ENCODE results near the gene CMTM5.

Gene CMTM5

GRCh38 chr14:23401291-23401690 is 24.4 kb downstream of the CMTM5 start:
- H3K36me3 ChIP-seq (ENCODE audit: insufficient read depth, low read length) = no peaks in the 10 kb centered on the region
- H3K9me2 ChIP-seq (replicated peaks; ENCODE audit: low read depth, low read length) = no peaks in the 10 kb centered on the region
- H3K9me3 ChIP-seq (ENCODE audit: insufficient read depth, low read depth, low read length) = no peaks in the 10 kb centered on the region
- no peak overlapping the region for H3K9ac ChIP-seq (ENCODE audit: low read depth, low read length, poor library complexity, severe bottlenecking)
- H4K20me1 ChIP-seq (ENCODE audit: insufficient read depth, low read length, poor library complexity, severe bottlenecking) = no peaks in the 10 kb centered on the region
- no peak overlapping the region for H3K4me3 ChIP-seq (ENCODE audit: low read length, poor library complexity, severe bottlenecking)
- no peaks in the 10 kb centered on the region for H3K79me2 ChIP-seq (ENCODE audit: insufficient read depth, low read length)
- no peaks in the 10 kb centered on the region for H3F3A ChIP-seq (ENCODE audit: low read depth)
- H2AFZ ChIP-seq (ENCODE audit: low read length) = no peak overlapping the region
- no peaks in the 10 kb centered on the region for H3K27me3 ChIP-seq (ENCODE audit: insufficient read depth, low read length, poor library complexity, severe bottlenecking)
- H3K4me2 ChIP-seq (ENCODE audit: low read depth, low read length, poor library complexity, severe bottlenecking) = no peak overlapping the region
- TF ChIP-seq, protein P1, sequence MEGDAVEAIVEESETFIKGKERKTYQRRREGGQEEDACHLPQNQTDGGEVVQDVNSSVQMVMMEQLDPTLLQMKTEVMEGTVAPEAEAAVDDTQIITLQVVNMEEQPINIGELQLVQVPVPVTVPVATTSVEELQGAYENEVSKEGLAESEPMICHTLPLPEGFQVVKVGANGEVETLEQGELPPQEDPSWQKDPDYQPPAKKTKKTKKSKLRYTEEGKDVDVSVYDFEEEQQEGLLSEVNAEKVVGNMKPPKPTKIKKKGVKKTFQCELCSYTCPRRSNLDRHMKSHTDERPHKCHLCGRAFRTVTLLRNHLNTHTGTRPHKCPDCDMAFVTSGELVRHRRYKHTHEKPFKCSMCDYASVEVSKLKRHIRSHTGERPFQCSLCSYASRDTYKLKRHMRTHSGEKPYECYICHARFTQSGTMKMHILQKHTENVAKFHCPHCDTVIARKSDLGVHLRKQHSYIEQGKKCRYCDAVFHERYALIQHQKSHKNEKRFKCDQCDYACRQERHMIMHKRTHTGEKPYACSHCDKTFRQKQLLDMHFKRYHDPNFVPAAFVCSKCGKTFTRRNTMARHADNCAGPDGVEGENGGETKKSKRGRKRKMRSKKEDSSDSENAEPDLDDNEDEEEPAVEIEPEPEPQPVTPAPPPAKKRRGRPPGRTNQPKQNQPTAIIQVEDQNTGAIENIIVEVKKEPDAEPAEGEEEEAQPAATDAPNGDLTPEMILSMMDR (conservative IDR thresholded peaks at IDR 0.05; ENCODE audit: low read length) = no peak
- TF ChIP-seq EZH2phosphoT487 (IDR thresholded peaks at IDR 0.05; ENCODE audit: borderline replicate concordance) = no peak
- no peaks in the 10 kb centered on the region for H3K4me1 ChIP-seq (ENCODE audit: insufficient read depth, low read length, poor library complexity, severe bottlenecking)

DNA sequence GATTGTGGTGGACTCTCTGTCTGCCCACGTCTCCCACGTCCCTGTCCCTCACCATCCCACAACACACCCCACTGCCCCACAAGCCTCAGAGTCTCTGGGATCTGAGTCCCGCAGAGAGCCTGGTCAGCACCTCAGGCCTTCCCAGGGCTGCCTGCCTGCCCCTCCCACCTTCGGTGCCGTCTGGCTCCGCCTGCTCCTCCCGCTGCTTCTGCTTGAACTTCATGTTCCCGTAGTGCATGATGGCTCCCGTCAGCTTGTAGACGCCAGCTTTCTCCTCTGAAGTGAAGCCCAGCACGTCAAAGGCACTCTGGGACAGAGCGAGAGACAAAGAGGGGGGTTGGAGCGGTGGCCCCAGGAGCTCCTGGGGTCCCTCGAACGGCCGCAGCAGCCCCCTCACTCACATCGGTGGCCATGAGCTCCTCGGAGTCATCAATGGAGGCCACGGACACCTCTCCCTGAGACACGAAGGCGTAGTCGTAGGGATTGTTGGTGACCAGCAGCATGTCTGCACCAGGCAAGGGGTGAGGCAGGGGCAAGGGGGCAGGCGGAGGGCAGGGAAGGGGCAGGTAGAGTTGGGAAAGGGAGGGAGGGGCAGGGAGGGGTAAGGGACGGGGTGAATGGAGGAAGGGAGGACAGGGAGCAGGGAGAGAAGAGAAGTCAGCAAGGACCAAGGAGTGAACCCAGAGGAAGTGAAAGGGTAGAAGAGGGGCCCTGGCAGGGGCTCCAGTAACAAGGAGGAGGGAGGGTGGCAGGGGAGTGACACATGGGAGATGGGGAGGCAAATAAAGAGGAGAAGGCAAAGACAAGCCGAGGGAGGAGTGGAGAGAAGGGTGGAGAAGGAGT is 25.7 kb downstream of the CMTM5 start:
- H3K4me3 ChIP-seq (ENCODE audit: low read length, poor library complexity, severe bottlenecking) = no peak overlapping the region
- no peaks in the 10 kb centered on the region for H3K9me2 ChIP-seq (replicated peaks; ENCODE audit: low read depth, low read length)
- no peak overlapping the region for H3K4me2 ChIP-seq (ENCODE audit: low read depth, low read length, poor library complexity, severe bottlenecking)
- no peak overlapping the region for H2AFZ ChIP-seq (ENCODE audit: low read length)
- H3K9me3 ChIP-seq (ENCODE audit: insufficient read depth, low read depth, low read length) = no peaks in the 10 kb centered on the region
- H3K4me1 ChIP-seq (ENCODE audit: insufficient read depth, low read length, poor library complexity, severe bottlenecking) = no peaks in the 10 kb centered on the region
- no peak overlapping the region for H3K9ac ChIP-seq (ENCODE audit: low read depth, low read length, poor library complexity, severe bottlenecking)
- TF ChIP-seq, protein P1 (conservative IDR thresholded peaks at IDR 0.05; ENCODE audit: low read length) = no peak
- TF ChIP-seq EZH2phosphoT487 (IDR thresholded peaks at IDR 0.05; ENCODE audit: borderline replicate concordance) = no peak
- H3K36me3 ChIP-seq (ENCODE audit: insufficient read depth, low read length) = no peaks in the 10 kb centered on the region
- H3K79me2 ChIP-seq (ENCODE audit: insufficient read depth, low read length) = no peaks in the 10 kb centered on the region
- H3K27me3 ChIP-seq (ENCODE audit: insufficient read depth, low read length, poor library complexity, severe bottlenecking) = no peaks in the 10 kb centered on the region
- H3F3A ChIP-seq (ENCODE audit: low read depth) = no peaks in the 10 kb centered on the region
- H4K20me1 ChIP-seq (ENCODE audit: insufficient read depth, low read length, poor library complexity, severe bottlenecking) = no peaks in the 10 kb centered on the region

DNA sequence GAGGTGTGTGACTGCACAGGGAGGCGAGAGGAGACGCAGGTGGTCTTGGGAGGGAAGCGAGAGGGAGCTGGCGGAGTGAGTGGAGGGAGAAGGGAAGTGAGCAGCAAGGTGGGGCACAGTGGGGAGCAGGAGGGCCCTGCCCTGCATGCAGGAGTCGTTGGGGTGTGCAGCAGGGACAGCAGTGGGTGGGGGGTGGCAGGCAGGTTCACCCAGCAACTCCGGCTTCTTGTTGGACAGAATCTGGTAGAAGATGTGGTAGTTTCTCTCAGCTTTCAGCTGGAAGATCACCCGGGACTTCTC is 26.2 kb downstream of the CMTM5 start:
- Histone ChIP-seq H4K20me1 (ENCODE audit: insufficient read depth, low read length, poor library complexity, severe bottlenecking) (no peaks in the 10 kb centered on the region), H3K27me3 (ENCODE audit: insufficient read depth, low read length, poor library complexity, severe bottlenecking) (no peaks in the 10 kb centered on the region), H3K4me1 (ENCODE audit: insufficient read depth, low read length, poor library complexity, severe bottlenecking) (no peaks in the 10 kb centered on the region), H3K79me2 (ENCODE audit: insufficient read depth, low read length) (no peaks in the 10 kb centered on the region), H3K9ac (ENCODE audit: low read depth, low read length, poor library complexity, severe bottlenecking) (no peak overlapping the region), H3K9me2 (replicated peaks; ENCODE audit: low read depth, low read length) (no peaks in the 10 kb centered on the region), H3F3A (ENCODE audit: low read depth) (no peaks in the 10 kb centered on the region), H2AFZ (ENCODE audit: low read length) (no peak overlapping the region), H3K4me3 (ENCODE audit: low read length, poor library complexity, severe bottlenecking) (no peak overlapping the region), H3K36me3 (ENCODE audit: insufficient read depth, low read length) (no peaks in the 10 kb centered on the region), H3K4me2 (ENCODE audit: low read depth, low read length, poor library complexity, severe bottlenecking) (no peak overlapping the region), H3K9me3 (ENCODE audit: insufficient read depth, low read depth, low read length) (no peaks in the 10 kb centered on the region)
- TF ChIP-seq EZH2phosphoT487 (IDR thresholded peaks at IDR 0.05; ENCODE audit: borderline replicate concordance) = no peak
- TF ChIP-seq, protein P1 (conservative IDR thresholded peaks at IDR 0.05; ENCODE audit: low read length) = no peak

All from Loucy (cell line).